GM18951 (cell line): ENCODE measurements around the gene GNA14.

Experiments
- POLR2A ChIP-seq: IDR thresholded peaks from 4 replicates; pipeline ENCODE4 v1.6.1; 2011; ENCODE audit warnings: mild to moderate bottlenecking; ENCODE audit not compliant: insufficient read length, insufficient read depth; ENCODE audit errors: extremely low read depth
- in situ Hi-C: fragments of 300-500 bp; cut with MboI; formaldehyde crosslinking; loops from one replicate; pipeline ENCODE4 v1.12.0; 2022; ENCODE audit warnings: low sequenced_read_pairs, mixed read lengths, inconsistent platforms; ENCODE audit not compliant: unreplicated experiment

Gene GNA14

DNA sequence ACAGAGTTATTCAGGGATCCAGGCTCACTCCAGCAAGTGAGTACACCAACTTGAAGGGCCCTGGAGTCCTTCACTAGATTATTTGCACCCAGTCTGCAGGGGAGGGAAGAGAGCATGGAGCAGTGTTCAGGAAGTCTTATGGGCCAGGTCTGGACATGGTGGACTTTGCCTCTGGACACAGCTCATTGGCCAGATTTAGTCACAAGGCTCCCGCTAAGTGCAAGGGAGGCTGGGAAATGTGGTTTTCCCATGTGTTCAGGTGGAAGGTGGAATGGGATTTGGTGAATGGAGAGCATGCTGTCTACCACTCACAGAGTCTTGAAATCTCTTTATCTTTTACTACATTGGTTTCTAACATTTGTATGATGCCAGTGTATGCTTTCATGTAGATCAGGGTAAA lies 200.5 kb downstream of the GNA14 start:
- in situ Hi-C loops: loop anchor here (25.0 kb wide), 1 partner anchor 290 kb away; no protein-coding TSS in a partner anchor
- no peak for TF ChIP-seq POLR2A

DNA sequence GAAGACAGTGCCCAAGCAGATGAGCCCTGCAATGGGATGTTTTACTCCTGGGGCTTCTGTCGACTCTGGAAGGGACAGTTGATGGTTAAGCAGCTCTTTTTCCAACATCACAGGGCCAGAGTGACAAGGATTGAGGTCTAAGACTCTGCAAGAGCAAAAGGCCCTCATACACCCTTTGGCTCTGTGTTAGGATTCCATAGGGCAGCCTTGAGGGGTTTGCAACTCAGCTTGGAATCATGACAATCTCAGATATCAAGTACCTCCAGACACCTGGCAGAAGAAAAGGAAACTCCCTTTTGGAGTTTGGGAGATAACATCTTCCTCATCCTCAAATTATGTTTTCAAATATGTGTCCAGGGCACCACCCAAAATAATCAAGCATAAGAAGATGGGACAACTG lies 205.7 kb downstream of the GNA14 start:
- in situ Hi-C loops: loop anchor here (25.0 kb wide), 1 partner anchor 295 kb away; no protein-coding TSS in a partner anchor
- no peak for TF ChIP-seq POLR2A

DNA sequence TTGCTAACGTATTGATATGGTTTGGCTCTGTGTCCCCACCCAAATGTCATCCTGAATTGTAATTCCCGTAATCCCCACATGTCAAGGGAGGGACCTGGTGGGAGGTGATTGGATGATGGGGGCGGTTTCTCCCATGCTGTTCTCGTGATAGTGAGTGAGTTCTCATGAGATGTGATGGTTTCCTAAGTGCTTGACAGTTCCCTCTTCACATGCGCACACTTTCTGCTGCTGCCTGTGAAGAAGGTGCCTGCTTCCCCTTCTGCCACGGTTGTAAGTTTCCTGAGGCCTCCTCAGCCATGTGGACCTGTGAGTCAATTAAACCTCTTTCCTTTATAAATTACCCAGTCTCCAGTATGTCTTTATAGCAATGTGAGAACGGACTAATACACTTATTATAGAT lies 207.0 kb downstream of the GNA14 start:
- in situ Hi-C loops: loop anchor here (25.0 kb wide), 1 partner anchor 296 kb away; no protein-coding TSS in a partner anchor

GRCh38 chr9:77440057-77440456 lies 208.1 kb downstream of the GNA14 start:
- in situ Hi-C loops: loop anchor here (25.0 kb wide), 1 partner anchor 297 kb away; no protein-coding TSS in a partner anchor
- TF ChIP-seq POLR2A: no peak

GRCh38 chr9:77438653-77439052 lies 209.5 kb downstream of the GNA14 start:
- in situ Hi-C loops: loop anchor here (25.0 kb wide), 1 partner anchor 299 kb away; no protein-coding TSS in a partner anchor
- no peak for TF ChIP-seq POLR2A

DNA sequence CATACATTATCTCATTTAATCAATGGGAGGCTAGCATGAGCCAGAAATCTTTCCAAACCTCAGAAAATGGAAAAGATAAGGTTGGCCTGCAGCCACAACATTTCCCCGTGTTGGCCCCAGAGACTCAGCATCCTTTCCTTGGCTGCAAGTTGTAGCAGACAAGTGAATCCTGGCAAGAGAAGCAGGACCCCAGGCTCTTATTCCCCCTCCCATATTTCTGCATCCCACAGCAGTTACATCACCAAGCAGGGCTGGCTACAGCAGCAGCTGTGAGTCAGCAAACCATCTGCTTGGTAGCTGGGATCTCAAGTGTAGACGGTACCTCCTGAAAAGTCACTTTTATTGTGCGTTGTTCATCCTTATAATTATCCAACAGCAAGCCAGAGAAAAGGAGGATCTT lies 212.4 kb downstream of the GNA14 start:
- TF ChIP-seq POLR2A: no peak
- in situ Hi-C loops: loop anchor here (25.0 kb wide), 1 partner anchor 302 kb away; no protein-coding TSS in a partner anchor

- TF ChIP-seq POLR2A: no peak
- in situ Hi-C loops: loop anchor here (25.0 kb wide), 1 partner anchor 302 kb away; no protein-coding TSS in a partner anchor
Measured at GRCh38 chr9:77435277-77435676, 212.8 kb downstream of the GNA14 start.

DNA sequence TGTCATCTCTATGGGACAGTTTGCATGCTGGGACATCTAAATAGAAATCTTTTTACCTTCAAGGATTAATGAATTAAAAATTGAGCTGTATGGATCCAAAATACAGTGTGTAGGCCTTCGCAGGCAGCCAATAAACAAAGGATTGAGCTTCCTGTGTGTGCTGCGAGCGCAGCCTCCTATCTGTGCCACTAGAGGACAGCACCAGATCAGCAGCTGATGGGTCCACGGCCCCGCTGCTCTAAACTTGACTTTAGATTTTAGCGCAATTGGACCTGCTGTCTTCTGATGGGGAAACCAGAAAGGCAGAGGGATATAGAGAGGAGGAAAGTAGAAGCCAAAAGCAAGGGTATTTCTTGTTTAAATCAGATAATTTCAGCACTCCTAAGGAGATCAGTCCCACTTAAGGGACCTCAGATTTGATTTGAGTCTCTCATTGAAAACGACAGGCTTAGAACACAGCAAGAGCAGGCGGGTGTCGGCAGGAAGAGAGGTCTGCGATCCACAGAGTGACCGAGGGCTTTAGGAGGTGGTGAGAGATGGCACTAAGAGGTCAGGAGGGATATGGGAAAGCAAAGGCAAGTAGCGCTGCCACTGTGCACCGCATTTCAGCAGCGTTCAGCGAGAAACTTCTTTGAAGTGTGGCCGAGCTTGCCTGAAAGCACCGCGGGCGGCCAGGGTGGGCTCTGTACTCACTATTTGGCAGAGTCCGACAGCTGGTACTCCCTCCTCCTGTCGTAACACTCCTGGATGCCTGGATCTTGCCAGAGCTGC lies 214.3 kb downstream of the GNA14 start:
- in situ Hi-C loops: loop anchor here (25.0 kb wide), 1 partner anchor 303 kb away; no protein-coding TSS in a partner anchor
- no peak for TF ChIP-seq POLR2A

DNA sequence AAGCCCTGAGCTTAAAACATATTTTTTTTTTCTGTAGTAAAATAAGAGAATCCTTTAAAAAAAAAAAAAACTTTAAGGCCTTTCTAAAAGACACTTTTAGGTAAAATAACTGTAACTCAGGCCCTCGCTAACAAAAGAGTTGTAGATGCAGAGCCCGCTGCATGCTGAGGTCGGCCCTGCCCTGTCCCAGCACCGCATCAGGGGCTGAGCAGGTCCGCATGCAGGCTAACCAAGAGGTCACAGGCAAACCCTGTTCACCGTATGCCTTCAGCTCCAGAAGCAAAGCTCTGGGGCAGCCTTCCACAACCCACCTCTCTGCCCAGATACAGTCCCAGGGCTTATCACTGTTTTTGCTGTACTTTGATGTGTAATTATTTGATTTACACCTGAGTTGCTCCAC lies 216.1 kb downstream of the GNA14 start:
- no peak for TF ChIP-seq POLR2A
- in situ Hi-C loops: loop anchor here (25.0 kb wide), 1 partner anchor 305 kb away; no protein-coding TSS in a partner anchor

GRCh38 chr9:77429928-77430327 lies 218.2 kb downstream of the GNA14 start:
- no peak for TF ChIP-seq POLR2A
- in situ Hi-C loops: loop anchor here (25.0 kb wide), 1 partner anchor 307 kb away; no protein-coding TSS in a partner anchor

GRCh38 chr9:77427256-77427927 lies 220.7 kb downstream of the GNA14 start:
- TF ChIP-seq POLR2A: no peak
- in situ Hi-C loops: loop anchor here (25.0 kb wide), 1 partner anchor 310 kb away; no protein-coding TSS in a partner anchor

GRCh38 chr9:77426712-77427111 lies 221.4 kb downstream of the GNA14 start:
- in situ Hi-C loops: loop anchor here (25.0 kb wide), 1 partner anchor 311 kb away; no protein-coding TSS in a partner anchor
- TF ChIP-seq POLR2A: no peak

- no peak for TF ChIP-seq POLR2A
- in situ Hi-C loops: loop anchor here (25.0 kb wide), 1 partner anchor 312 kb away; no protein-coding TSS in a partner anchor
Measured at GRCh38 chr9:77424993-77425392, 223.1 kb downstream of the GNA14 start.
